Adrenal gland (tissue), 12 donors: Measurements from ENCODE around the gene TMEM59. TPM values are rescaled to one million over a fixed set of nuclear protein-coding genes. Genes with fewer than 3 reads are reported as not detected.

Experiments used
- DNase-seq, 7 donors: peaks; one replicate each; pipeline ENCODE4 v3.0.0-alpha.2; 2019 to 2020
- H3K27ac ChIP-seq, 5 donors: fragments of 200-600 bp; sonication (generic) in 4 of 5; 1 replicate in 3 of 5; 2 replicates in 2 of 5; pipeline versions ENCODE4 v1.5.1 to v1.8.0; 2016 to 2020; ENCODE audit warnings: mild to moderate bottlenecking in 1 of 5
- H3K27me3 ChIP-seq: fragments of 200-600 bp; 2 replicates; pipeline ENCODE4 v1.8.0; 2021
- H3K36me3 ChIP-seq, 2 donors: fragments of 200-600 bp; replicated peaks in 1 of 2; 1 replicate in 1 of 2; 2 replicates in 1 of 2; pipeline versions ENCODE4 v1.5.1 to v1.8.0; 2018 to 2022
- H3K4me1 ChIP-seq, 2 donors: fragments of 200-600 bp; replicated peaks in 1 of 2; 1 replicate in 1 of 2; 2 replicates in 1 of 2; pipeline versions ENCODE4 v1.5.1 to v1.8.0; 2018 to 2021
- H3K4me3 ChIP-seq, 4 donors: fragments of 200-600 bp; sonication (generic) in 3 of 4; one replicate each; pipeline ENCODE4 v1.5.1; 2016 to 2018
- H3K9me3 ChIP-seq, 3 donors: fragments of 200-600 bp; sonication (generic) in 1 of 3; replicated peaks in 1 of 3; 1 replicate in 2 of 3; 2 replicates in 1 of 3; pipeline versions ENCODE4 v1.5.1 to v1.8.0; 2016 to 2021
- POLR2A ChIP-seq, 2 donors: fragments of 450-650 bp; IDR thresholded peaks; one replicate each; pipeline ENCODE4 v1.6.1; 2017; ENCODE audit warnings: antibody characterized with exemption in 2 of 2, mild to moderate bottlenecking in 2 of 2, moderate library complexity in 1 of 2
- WGBS, 4 donors: extraction: QIAGEN DNeasy Blood & Tissue Kit in 2 of 4; methylation state at CpG; one replicate each; pipeline versions ENCODE4 v1.1.5 to v1.1.7; 2013 to 2017; 5-methylcytosine and 5-hydroxymethylcytosine counted together
- intact Hi-C, 2 donors: fragments of 100-400 bp; cut with DNase I; formaldehyde crosslinking; loops; one replicate each; pipeline versions ENCODE4 v1.14.1 to v1.15.0; 2022 to 2023
- microRNA-seq, 3 donors: library from miRNA; unstranded; fragments of <30 nt; microRNA quantifications; one replicate each; pipeline ENCODE4, GENCODE V29; 2017 to 2020
- polyA plus RNA-seq, 3 donors: library from polyadenylated mRNA; stranded (reverse); fragments of 200-250 nt in 2 of 3; fragments of 350-450 nt in 1 of 3; fragmentation: Illumina TruSeq in 1 of 3; extraction: RNeasy Lipid Tissue Mini Kit (QIAGEN cat#74804) in 1 of 3; gene quantifications; one replicate each; pipeline ENCODE4 v1.2.3, GENCODE V29; 2013 to 2014
- small RNA-seq, 2 donors: library from RNA; depleted of rRNA; stranded (forward); fragments of <200 nt; gene quantifications; one replicate each; pipeline ENCODE3, GENCODE V24; 2016
- total RNA-seq, 9 donors: library from RNA; depleted of rRNA in 4 of 9; stranded (reverse); fragments of >200 nt in 4 of 9; fragments of 120-200 nt in 1 of 9; fragmentation: NEBNext Ultra II Directional in 1 of 9; extraction: Animal tissue kit (Norgen Biotek cat#: 25700) in 1 of 9; gene quantifications; one replicate each; pipeline versions ENCODE4 v1.1.0 to v1.2.4, GENCODE V29; 2013 to 2023
- TF ChIP-seq, protein P1 (sequence below), 6 experiments: fragments of 450-650 bp in 4 of 6; fragments of 200-600 bp in 2 of 6; sonication (generic) in 1 of 6; IDR thresholded peaks; 1 replicate in 5 of 6; 2 replicates in 1 of 6; pipeline versions ENCODE4 v1.5.1 to v1.8.0; 2016 to 2021; ENCODE audit warnings: antibody characterized with exemption in 6 of 6, mild to moderate bottlenecking in 2 of 6, moderate library complexity in 1 of 6
- donor health status: healthy with polysubstance abuse.
- donor health status: Bipolar disorder and iron deficiency.
- donor health status: DM: yes; HTN: yes; CAD: no.
- donor health status: DM: no; HTN: no; CAD: no.
- donor health status: DM: no; HTN: no; CAD: no.
- donor health status: DM: yes; HTN: yes; CAD: no.

TMEM59 gene
- total and polyA plus RNA-seq, 12 donors = 96.8 to 736 (median 473) TPM

DNA sequence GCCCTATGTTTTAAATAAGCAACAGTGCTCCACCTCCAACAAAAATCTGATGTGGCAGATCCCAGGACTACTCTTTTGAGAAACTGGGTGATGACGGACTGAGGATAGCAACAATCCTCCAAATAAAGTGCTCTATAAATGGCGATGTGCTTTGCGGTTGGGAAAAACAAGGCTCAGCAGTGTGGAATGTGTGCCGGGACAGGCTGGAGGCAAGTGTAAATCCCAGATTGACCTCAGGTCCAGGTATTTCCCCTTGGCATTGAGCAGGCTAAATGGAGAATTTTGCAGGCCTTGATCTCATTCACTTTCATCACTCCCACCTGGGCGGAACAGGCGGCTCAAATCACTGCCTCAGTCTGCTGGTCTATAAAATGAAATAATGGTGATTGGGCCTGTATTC lies 71.8 kb downstream of the TMEM59 start:
- no peaks in the 10 kb centered on the region for H3K9me3 ChIP-seq
- no peak for TF ChIP-seq POLR2A (IDR thresholded peaks at IDR 0.05)
- TF ChIP-seq, protein P1, sequence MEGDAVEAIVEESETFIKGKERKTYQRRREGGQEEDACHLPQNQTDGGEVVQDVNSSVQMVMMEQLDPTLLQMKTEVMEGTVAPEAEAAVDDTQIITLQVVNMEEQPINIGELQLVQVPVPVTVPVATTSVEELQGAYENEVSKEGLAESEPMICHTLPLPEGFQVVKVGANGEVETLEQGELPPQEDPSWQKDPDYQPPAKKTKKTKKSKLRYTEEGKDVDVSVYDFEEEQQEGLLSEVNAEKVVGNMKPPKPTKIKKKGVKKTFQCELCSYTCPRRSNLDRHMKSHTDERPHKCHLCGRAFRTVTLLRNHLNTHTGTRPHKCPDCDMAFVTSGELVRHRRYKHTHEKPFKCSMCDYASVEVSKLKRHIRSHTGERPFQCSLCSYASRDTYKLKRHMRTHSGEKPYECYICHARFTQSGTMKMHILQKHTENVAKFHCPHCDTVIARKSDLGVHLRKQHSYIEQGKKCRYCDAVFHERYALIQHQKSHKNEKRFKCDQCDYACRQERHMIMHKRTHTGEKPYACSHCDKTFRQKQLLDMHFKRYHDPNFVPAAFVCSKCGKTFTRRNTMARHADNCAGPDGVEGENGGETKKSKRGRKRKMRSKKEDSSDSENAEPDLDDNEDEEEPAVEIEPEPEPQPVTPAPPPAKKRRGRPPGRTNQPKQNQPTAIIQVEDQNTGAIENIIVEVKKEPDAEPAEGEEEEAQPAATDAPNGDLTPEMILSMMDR (IDR thresholded peaks at IDR 0.05) = no peak
- no peak for DNase-seq
- H3K4me3 ChIP-seq = no peak overlapping the region
- intact Hi-C loops = no loop called here
- H3K36me3 ChIP-seq = no peaks in the 10 kb centered on the region
- 95 to 99% (median 98%) methylated on average over 6 of the region's 6 CpGs for WGBS, 4 donors
- H3K4me1 ChIP-seq = no peaks in the 10 kb centered on the region
- H3K27ac ChIP-seq = no peak overlapping the region
- no peaks in the 10 kb centered on the region for H3K27me3 ChIP-seq

DNA sequence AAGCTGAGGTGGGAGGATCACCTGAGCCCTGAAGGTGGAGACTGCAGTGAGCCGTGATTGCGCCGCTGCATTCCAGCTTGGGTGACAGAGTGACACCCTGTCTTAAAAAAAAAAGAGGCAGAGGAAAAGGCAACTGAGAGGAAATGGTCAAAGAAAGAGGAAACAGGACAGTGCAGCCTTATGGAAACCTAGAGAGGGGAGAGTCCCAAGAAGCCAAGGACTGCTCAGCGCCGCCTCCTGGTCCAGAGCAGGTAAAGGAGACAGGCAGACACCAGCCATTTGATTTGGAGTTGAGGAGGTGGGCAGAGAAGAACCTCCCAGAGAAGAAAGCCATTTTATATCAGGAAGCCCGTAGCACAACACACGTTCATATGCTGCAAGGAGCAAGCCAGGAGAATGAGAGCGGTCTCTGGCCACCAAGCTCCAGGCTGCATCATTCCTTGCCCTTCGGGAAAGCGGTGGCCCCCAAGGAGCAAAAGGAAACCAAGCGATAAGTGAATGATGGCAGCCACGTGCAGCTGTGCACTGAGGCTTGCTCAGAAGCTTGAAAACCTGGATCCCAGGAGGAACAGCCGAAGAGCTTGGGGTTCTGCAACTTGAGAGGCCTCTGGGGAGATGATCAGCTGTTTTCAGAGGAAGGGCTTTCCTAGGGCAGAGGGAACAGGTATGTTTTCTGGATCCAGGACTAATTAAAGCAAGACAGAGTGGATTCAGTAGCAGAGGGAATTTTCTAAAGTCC lies 73.1 kb downstream of the TMEM59 start:
- Histone ChIP-seq H3K4me1 (no peaks in the 10 kb centered on the region), H3K36me3 (no peaks in the 10 kb centered on the region), H3K27me3 (no peaks in the 10 kb centered on the region), H3K4me3 (no peak overlapping the region), H3K9me3 (no peaks in the 10 kb centered on the region), H3K27ac (no peak overlapping the region)
- TF ChIP-seq, protein P1 (IDR thresholded peaks at IDR 0.05) = no peak
- no peak for TF ChIP-seq POLR2A (IDR thresholded peaks at IDR 0.05)
- intact Hi-C loops = no loop called here
- no peak for DNase-seq
- 79 to 89% (median 86%) methylated on average over 11 to 13 of the region's 13 CpGs for WGBS, 4 donors

Small RNA genes lying within 50 kb of the gene (microRNA-seq; reads per million reads assigned to microRNA genes)
- gene MIR4781 = 4.3 to 6.3 (median 5.0) reads per million in 3 donors

Small RNA genes lying within 50 kb of the gene (small RNA-seq; reads per million reads assigned to genes)
- 0 reads per million in 2 donors for gene AL353898.1
- gene AL353898.2 = 0 reads per million in 2 donors

Other genes starting within 250 kb of the TMEM59 start
- gene NDC1, start 214.9 kb downstream of the TMEM59 start, total RNA-seq = 10 to 100 TPM in 7 of 9 donors, 1 to 10 TPM in 2; 8.2 to 21.9 (median 10.5) TPM
- gene NDC1, start 214.9 kb downstream of the TMEM59 start, polyA plus RNA-seq = 10 to 100 TPM in 1 of 3 donors, 1 to 10 TPM in 2; 2.9 to 12.7 (median 3.0) TPM
- gene YIPF1, start 163.4 kb downstream of the TMEM59 start, total RNA-seq = 10 to 100 TPM; 24.8 to 59.5 (median 40.0) TPM
- gene YIPF1, start 163.4 kb downstream of the TMEM59 start, polyA plus RNA-seq = 10 to 100 TPM; 22.2 to 55.2 (median 23.1) TPM
- gene DIO1, start 159.0 kb downstream of the TMEM59 start, total RNA-seq = 1 to 10 TPM in 1 of 9 donors, under 1 TPM in 2, not detected in 6; 0.11 to 1.5 (median 0.19) TPM
- under 1 TPM in 2 of 3 donors, not detected in 1; 0.03 to 0.11 TPM for gene DIO1, start 159.0 kb downstream of the TMEM59 start, polyA plus RNA-seq
- 10 to 100 TPM in 8 of 9 donors, 1 to 10 TPM in 1; 7.2 to 53.1 (median 26.6) TPM for gene IFT25, start 107.5 kb downstream of the TMEM59 start, total RNA-seq
- gene IFT25, start 107.5 kb downstream of the TMEM59 start, polyA plus RNA-seq = 10 to 100 TPM; 25.5 to 39.1 (median 37.8) TPM
- 10 to 100 TPM; 20.4 to 43.4 (median 32.9) TPM for gene LRRC42, start 106.9 kb downstream of the TMEM59 start, total RNA-seq
- gene LRRC42, start 106.9 kb downstream of the TMEM59 start, polyA plus RNA-seq = 10 to 100 TPM; 15.2 to 36.6 (median 18.6) TPM
- gene LDLRAD1, start 35.0 kb downstream of the TMEM59 start, total RNA-seq = 1 to 10 TPM in 5 of 9 donors, under 1 TPM in 3, not detected in 1; 0.39 to 8.8 (median 2.2) TPM
- 1 to 10 TPM in 1 of 3 donors, under 1 TPM in 2; 0.32 to 1.3 (median 0.54) TPM for gene LDLRAD1, start 35.0 kb downstream of the TMEM59 start, polyA plus RNA-seq
- gene TCEANC2, start 404 bp upstream of the TMEM59 start, total RNA-seq = 10 to 100 TPM in 1 of 9 donors, 1 to 10 TPM in 8; 2.3 to 12.5 (median 6.4) TPM
- gene TCEANC2, start 404 bp upstream of the TMEM59 start, polyA plus RNA-seq = 1 to 10 TPM; 1.3 to 6.0 (median 2.8) TPM
- under 1 TPM in 4 of 9 donors, not detected in 5; 0.15 to 0.64 (median 0.26) TPM for gene CDCP2, start 99.8 kb upstream of the TMEM59 start, total RNA-seq
- gene CDCP2, start 99.8 kb upstream of the TMEM59 start, polyA plus RNA-seq = under 1 TPM in 1 of 3 donors, not detected in 2; 0.05 TPM
- 10 to 100 TPM in 6 of 9 donors, 1 to 10 TPM in 3; 5.8 to 21.6 (median 13.0) TPM for gene CYB5RL, start 146.8 kb upstream of the TMEM59 start, total RNA-seq
- gene CYB5RL, start 146.8 kb upstream of the TMEM59 start, polyA plus RNA-seq = 1 to 10 TPM; 2.7 to 6.7 (median 5.2) TPM
- gene MRPL37, start 147.0 kb upstream of the TMEM59 start, total RNA-seq = 100 to 1,000 TPM in 8 of 9 donors, 10 to 100 TPM in 1; 75.4 to 160 (median 108) TPM
- gene MRPL37, start 147.0 kb upstream of the TMEM59 start, polyA plus RNA-seq = 100 to 1,000 TPM in 1 of 3 donors, 10 to 100 TPM in 2; 24.9 to 174 (median 28.7) TPM